CD14-positive monocyte (primary cell): Measurements from ENCODE around the gene F8A1. TPM values are rescaled to one million over a fixed set of nuclear protein-coding genes. Genes with fewer than 3 reads are reported as not detected.
A peak's percentile ranks its signal among the peaks of the same experiment; 100 is the strongest.
"Not testable (repeated sequence)": the region's sequence is repeated elsewhere in the genome, so short reads cannot be mapped to it uniquely, and the experiment has no call there.

ENCODE experiments used
- DNase-seq, 3 donors: peaks; one replicate each; pipeline ENCODE4 v3.0.0-alpha.2; 2011 to 2022
- H2AFZ ChIP-seq: 2 replicates; pipeline ENCODE4 v1.6.0; 2012; ENCODE audit warnings: mild to moderate bottlenecking, low read depth, low read length, inconsistent platforms; ENCODE audit not compliant: insufficient read depth, poor library complexity, severe bottlenecking
- H3K27ac ChIP-seq, 2 donors: 1 replicate in 1 of 2; 2 replicates in 1 of 2; pipeline ENCODE4 v1.5.1; 2012 to 2013; ENCODE audit warnings: low read length in 2 of 2, control low read depth in 1 of 2, inconsistent platforms in 1 of 2, low read depth in 1 of 2, mild to moderate bottlenecking in 1 of 2
- H3K27me3 ChIP-seq, 2 donors: one replicate each; pipeline versions ENCODE4 v1.6.0 to v1.6.1; 2011 to 2013; ENCODE audit warnings: low read length in 2 of 2; ENCODE audit not compliant: control insufficient read depth in 2 of 2, insufficient read depth in 2 of 2
- H3K36me3 ChIP-seq, 2 donors: replicated peaks in 1 of 2; 1 replicate in 1 of 2; 2 replicates in 1 of 2; pipeline versions ENCODE4 v1.5.1 to v1.6.1; 2012 to 2013; ENCODE audit warnings: low read length in 2 of 2, control low read depth in 1 of 2, inconsistent platforms in 1 of 2, mild to moderate bottlenecking in 1 of 2; ENCODE audit not compliant: insufficient read depth in 2 of 2, control insufficient read depth in 1 of 2
- H3K4me1 ChIP-seq, 2 donors: 1 replicate in 1 of 2; 2 replicates in 1 of 2; pipeline versions ENCODE4 v1.5.1 to v1.6.1; 2012 to 2013; ENCODE audit warnings: low read length in 2 of 2, control low read depth in 1 of 2, inconsistent platforms in 1 of 2, mild to moderate bottlenecking in 1 of 2, moderate library complexity in 1 of 2; ENCODE audit not compliant: insufficient read depth in 2 of 2, control insufficient read depth in 1 of 2
- H3K4me2 ChIP-seq: replicated peaks from 2 replicates; pipeline ENCODE3; 2012; ENCODE audit warnings: low read length, moderate library complexity, mild to moderate bottlenecking; ENCODE audit not compliant: poor library complexity, severe bottlenecking; ENCODE audit errors: extremely low read depth
- H3K4me3 ChIP-seq, 3 experiments: fragments of 200-600 bp in 1 of 3; sonication (generic) in 1 of 3; replicated peaks in 1 of 3; 1 replicate in 2 of 3; 2 replicates in 1 of 3; pipeline ENCODE4 v1.5.1; 2011 to 2013; ENCODE audit warnings: low read length in 3 of 3, mild to moderate bottlenecking in 3 of 3, control low read depth in 2 of 3, low read depth in 2 of 3, inconsistent platforms in 1 of 3, moderate library complexity in 1 of 3
- H3K79me2 ChIP-seq: 2 replicates; pipeline ENCODE4 v1.6.0; 2012; ENCODE audit warnings: mild to moderate bottlenecking, control low read depth, inconsistent platforms, low read length, moderate library complexity; ENCODE audit not compliant: insufficient read depth
- H3K9ac ChIP-seq: 2 replicates; pipeline ENCODE4 v1.6.0; 2017; ENCODE audit warnings: low read length, mild to moderate bottlenecking; ENCODE audit not compliant: insufficient read depth, poor library complexity, severe bottlenecking
- H3K9me3 ChIP-seq, 2 donors: replicated peaks in 1 of 2; 1 replicate in 1 of 2; 2 replicates in 1 of 2; pipeline versions ENCODE4 v1.5.1 to v1.6.1; 2012 to 2013; ENCODE audit warnings: low read length in 2 of 2, control low read depth in 1 of 2; ENCODE audit not compliant: control insufficient read depth in 1 of 2, insufficient read depth in 1 of 2
- H4K20me1 ChIP-seq: 2 replicates; pipeline ENCODE4 v1.6.0; 2012; ENCODE audit warnings: mild to moderate bottlenecking, low read length, control low read depth, moderate library complexity; ENCODE audit not compliant: insufficient read depth
- H3K27ac Mint-ChIP-seq, 7 donors: one replicate each; pipeline ENCODE4 v1.8.0; 2020; ENCODE audit warnings: mild to moderate bottlenecking in 7 of 7, mixed read lengths in 7 of 7, moderate library complexity in 6 of 7, inconsistent platforms in 2 of 7
- H3K27me3 Mint-ChIP-seq, 3 donors: one replicate each; pipeline ENCODE4 v1.8.0; 2021 to 2022; ENCODE audit warnings: low read depth in 3 of 3, mild to moderate bottlenecking in 3 of 3, mixed read lengths in 3 of 3, moderate library complexity in 3 of 3, inconsistent platforms in 1 of 3
- H3K36me3 Mint-ChIP-seq, 2 donors: one replicate each; pipeline ENCODE4 v1.8.0; 2020; ENCODE audit warnings: mixed read lengths in 2 of 2, inconsistent platforms in 1 of 2, mild to moderate bottlenecking in 1 of 2
- H3K4me1 Mint-ChIP-seq: one replicate; pipeline ENCODE4 v1.8.0; 2020; ENCODE audit warnings: mild to moderate bottlenecking, mixed read lengths
- H3K4me3 Mint-ChIP-seq, 2 donors: one replicate each; pipeline ENCODE4 v1.8.0; 2020; ENCODE audit warnings: mild to moderate bottlenecking in 2 of 2, mixed read lengths in 2 of 2, moderate library complexity in 1 of 2
- H3K9me3 Mint-ChIP-seq, 7 donors: one replicate each; pipeline ENCODE4 v1.8.0; 2020 to 2022; ENCODE audit warnings: mixed read lengths in 7 of 7, mild to moderate bottlenecking in 6 of 7, moderate library complexity in 6 of 7, inconsistent platforms in 2 of 7
- CTCF ChIP-seq: fragments of 200-600 bp; IDR thresholded peaks from one replicate; pipeline ENCODE4 v1.8.0; 2022; ENCODE audit warnings: antibody characterized with exemption, mild to moderate bottlenecking
- WGBS: methylation state at CpG from one replicate; pipeline ENCODE4 v1.1.5; 2013; ENCODE audit warnings: missing lambda C conversion rate; ENCODE audit not compliant: insufficient coverage; 5-methylcytosine and 5-hydroxymethylcytosine counted together
- intact Hi-C, 2 donors: fragments of 100-400 bp; cut with micrococcal nuclease; formaldehyde crosslinking; loops; one replicate each; pipeline versions ENCODE4 v1.15.0 to v1.15.1; 2023
- polyA plus RNA-seq, 3 donors: library from polyadenylated mRNA; depleted of rRNA in 1 of 3; unstranded in 2 of 3; stranded (reverse) in 1 of 3; fragments of 300-500 nt in 2 of 3; fragments of >200 nt in 1 of 3; fragmentation: Illumina TruSeq in 2 of 3; gene quantifications; 1 replicate in 2 of 3; 2 replicates in 1 of 3; pipeline ENCODE4 v1.2.3, GENCODE V29; 2012 to 2021
- small RNA-seq: library from RNA; depleted of rRNA; stranded (forward); fragments of <200 nt; gene quantifications from one replicate; pipeline ENCODE3, GENCODE V24; 2012; ENCODE audit warnings: low read depth; ENCODE audit not compliant: insufficient read length

Gene F8A1
- polyA plus RNA-seq, 3 donors = 6.7 to 15.3 (median 8.1) TPM

GRCh38 chrX:154918060-154918483 is 31.9 kb downstream of the F8A1 start:
- no peaks in the 10 kb centered on the region for H3K4me1 ChIP-seq
- H3K27me3 ChIP-seq = peaks cover 0 to 2% of the 10 kb centered on the region in 2 donors
- no peak overlapping the region for H3K9ac ChIP-seq
- no peaks in the 10 kb centered on the region for H3K79me2 ChIP-seq
- H3K4me3 ChIP-seq = no peak overlapping the region
- peak overlapping the region; percentile 59 for H2AFZ ChIP-seq
- peaks cover 0 to 10% (median 3%) of the 10 kb centered on the region in 7 donors for H3K9me3 Mint-ChIP-seq
- peak overlapping the region; percentile 60 for H3K4me2 ChIP-seq
- 30% methylated on average over 2 of the region's 5 CpGs for WGBS
- peak; percentile 70 for TF ChIP-seq CTCF
- H3K27ac Mint-ChIP-seq = peak overlapping the region in 1 of 7 donors; percentile 43
- no peak overlapping the region for H3K27ac ChIP-seq
- no peaks in the 10 kb centered on the region for H4K20me1 ChIP-seq
- H3K4me1 Mint-ChIP-seq = peaks cover 4% of the 10 kb centered on the region
- no peaks in the 10 kb centered on the region for H3K36me3 Mint-ChIP-seq
- DNase-seq = peak; percentile 8 to 29 (median 14)
- intact Hi-C loops = no loop called here
- H3K4me3 Mint-ChIP-seq = peak overlapping the region; percentile 56 to 75
- H3K9me3 ChIP-seq = peaks cover 0 to 3% of the 10 kb centered on the region in 2 donors
- H3K27me3 Mint-ChIP-seq = peaks cover 1 to 4% (median 2%) of the 10 kb centered on the region in 3 donors
- H3K36me3 ChIP-seq = no peaks in the 10 kb centered on the region

DNA sequence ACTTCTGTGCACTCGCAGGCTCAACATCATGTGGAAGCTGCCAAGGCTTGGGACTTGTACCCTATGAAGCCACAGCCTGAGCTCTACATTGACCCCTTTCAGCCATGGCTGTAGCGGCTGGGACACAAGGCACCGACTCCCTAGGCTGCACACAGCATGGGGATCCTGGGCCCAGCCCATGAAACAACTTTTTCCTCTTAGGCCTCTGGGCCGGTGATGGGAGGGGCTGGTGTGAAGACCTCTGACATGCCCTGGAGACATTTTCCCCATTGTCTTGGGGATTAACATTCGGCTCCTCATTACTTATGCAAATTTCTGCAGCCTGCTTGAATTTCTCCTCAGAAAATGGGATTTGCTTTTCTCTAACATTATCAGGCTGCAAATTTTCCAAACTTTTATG is 38.6 kb downstream of the F8A1 start:
- H3K9me3 ChIP-seq, H3K4me1 Mint-ChIP-seq, H3K36me3 Mint-ChIP-seq, H3K4me2 ChIP-seq, H3K4me3 ChIP-seq, H3K4me1 ChIP-seq, H3K36me3 ChIP-seq, H3K4me3 Mint-ChIP-seq, H4K20me1 ChIP-seq, H3K79me2 ChIP-seq, H3K9ac ChIP-seq, H3K27me3 Mint-ChIP-seq, H2AFZ ChIP-seq, DNase-seq, H3K27me3 ChIP-seq, intact Hi-C loops, H3K27ac ChIP-seq, H3K27ac Mint-ChIP-seq: not testable (repeated sequence)
- peaks cover 2 to 13% (median 6%) of the 10 kb centered on the region in 7 donors for H3K9me3 Mint-ChIP-seq
- WGBS = 100% methylated on average over 2 of the region's 5 CpGs

Small RNAs within 50 kb of the gene (small RNA-seq; reads per million reads assigned to genes)
- not detected for gene MIR1184-1

Other genes with a start within 250 kb of the F8A1 start
- gene CTAG2, start 232.8 kb upstream of the F8A1 start, polyA plus RNA-seq = not detected
- 10 to 100 TPM in 1 of 3 donors, 1 to 10 TPM in 2; 6.2 to 44.0 (median 9.5) TPM for gene GAB3, start 135.3 kb upstream of the F8A1 start, polyA plus RNA-seq
- 10 to 100 TPM; 14.1 to 21.6 (median 17.0) TPM for gene DKC1, start 123.5 kb upstream of the F8A1 start, polyA plus RNA-seq
- 100 to 1,000 TPM; 120 to 139 (median 135) TPM for gene MPP1, start 80.9 kb upstream of the F8A1 start, polyA plus RNA-seq
- not detected for gene SMIM9, start 51.7 kb upstream of the F8A1 start, polyA plus RNA-seq
- gene F8, start 136.4 kb downstream of the F8A1 start, polyA plus RNA-seq = 1 to 10 TPM; 1.5 to 4.5 (median 4.3) TPM
- 100 to 1,000 TPM in 2 of 3 donors, 10 to 100 TPM in 1; 42.7 to 166 (median 148) TPM for gene FUNDC2, start 140.5 kb downstream of the F8A1 start, polyA plus RNA-seq
- 10 to 100 TPM in 2 of 3 donors, 1 to 10 TPM in 1; 6.4 to 11.1 (median 10.1) TPM for gene CMC4, start 184.8 kb downstream of the F8A1 start, polyA plus RNA-seq
- gene MTCP1, start 184.8 kb downstream of the F8A1 start, polyA plus RNA-seq = 10 to 100 TPM in 2 of 3 donors, 1 to 10 TPM in 1; 1.3 to 23.3 (median 14.8) TPM
- 10 to 100 TPM in 1 of 3 donors, 1 to 10 TPM in 2; 8.4 to 21.7 (median 10.0) TPM for gene BRCC3, start 185.2 kb downstream of the F8A1 start, polyA plus RNA-seq